Panc1 (cell line): ENCODE data around the gene OLFML2A.

Experiments used
- SIN3A ChIP-seq: IDR thresholded peaks from 2 replicates; pipeline ENCODE4 v1.6.1; 2012; ENCODE audit warnings: low read depth, mild to moderate bottlenecking, low read length, moderate library complexity, borderline replicate concordance; ENCODE audit not compliant: insufficient read depth
- TCF7L2 ChIP-seq: IDR thresholded peaks from 2 replicates; pipeline ENCODE4 v1.6.1; 2011; ENCODE audit warnings: mild to moderate bottlenecking, low read depth, low read length, inconsistent platforms
- TF ChIP-seq, protein P1 (sequence below), 2 experiments: IDR thresholded peaks; 2 replicates each; pipeline ENCODE4 v1.6.1; 2011 to 2012; ENCODE audit warnings: low read depth in 2 of 2, control low read depth in 1 of 2, low read length in 1 of 2, mild to moderate bottlenecking in 1 of 2, moderate library complexity in 1 of 2; ENCODE audit not compliant: insufficient read depth in 1 of 2
- TF ChIP-seq, protein P2 (sequence below): fragments of 450-650 bp; IDR thresholded peaks from 2 replicates; pipeline ENCODE4 v1.5.1; 2017; ENCODE audit warnings: mild to moderate bottlenecking

DNA sequence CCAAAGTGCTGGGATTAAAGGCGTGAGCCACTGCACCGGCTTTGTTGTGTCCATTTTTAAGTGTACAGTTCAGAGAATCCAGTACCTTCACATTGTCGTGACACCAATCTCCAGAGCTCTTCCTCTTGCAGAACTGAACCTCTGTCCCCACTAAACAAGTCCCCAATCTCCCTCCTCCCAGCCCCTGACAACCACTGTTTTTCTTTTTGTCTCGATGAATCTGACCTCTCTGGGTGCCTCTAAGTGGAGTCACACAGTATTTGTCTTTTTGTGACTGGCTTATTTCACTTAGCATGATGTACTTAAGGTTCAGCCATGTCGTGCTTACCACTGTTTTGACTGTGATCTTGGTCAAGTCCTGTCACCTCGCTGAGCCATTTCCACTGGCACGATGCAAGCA, 77.9 kb downstream of the OLFML2A start:
- TF ChIP-seq, protein P1, sequence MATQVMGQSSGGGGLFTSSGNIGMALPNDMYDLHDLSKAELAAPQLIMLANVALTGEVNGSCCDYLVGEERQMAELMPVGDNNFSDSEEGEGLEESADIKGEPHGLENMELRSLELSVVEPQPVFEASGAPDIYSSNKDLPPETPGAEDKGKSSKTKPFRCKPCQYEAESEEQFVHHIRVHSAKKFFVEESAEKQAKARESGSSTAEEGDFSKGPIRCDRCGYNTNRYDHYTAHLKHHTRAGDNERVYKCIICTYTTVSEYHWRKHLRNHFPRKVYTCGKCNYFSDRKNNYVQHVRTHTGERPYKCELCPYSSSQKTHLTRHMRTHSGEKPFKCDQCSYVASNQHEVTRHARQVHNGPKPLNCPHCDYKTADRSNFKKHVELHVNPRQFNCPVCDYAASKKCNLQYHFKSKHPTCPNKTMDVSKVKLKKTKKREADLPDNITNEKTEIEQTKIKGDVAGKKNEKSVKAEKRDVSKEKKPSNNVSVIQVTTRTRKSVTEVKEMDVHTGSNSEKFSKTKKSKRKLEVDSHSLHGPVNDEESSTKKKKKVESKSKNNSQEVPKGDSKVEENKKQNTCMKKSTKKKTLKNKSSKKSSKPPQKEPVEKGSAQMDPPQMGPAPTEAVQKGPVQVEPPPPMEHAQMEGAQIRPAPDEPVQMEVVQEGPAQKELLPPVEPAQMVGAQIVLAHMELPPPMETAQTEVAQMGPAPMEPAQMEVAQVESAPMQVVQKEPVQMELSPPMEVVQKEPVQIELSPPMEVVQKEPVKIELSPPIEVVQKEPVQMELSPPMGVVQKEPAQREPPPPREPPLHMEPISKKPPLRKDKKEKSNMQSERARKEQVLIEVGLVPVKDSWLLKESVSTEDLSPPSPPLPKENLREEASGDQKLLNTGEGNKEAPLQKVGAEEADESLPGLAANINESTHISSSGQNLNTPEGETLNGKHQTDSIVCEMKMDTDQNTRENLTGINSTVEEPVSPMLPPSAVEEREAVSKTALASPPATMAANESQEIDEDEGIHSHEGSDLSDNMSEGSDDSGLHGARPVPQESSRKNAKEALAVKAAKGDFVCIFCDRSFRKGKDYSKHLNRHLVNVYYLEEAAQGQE (IDR thresholded peaks at IDR 0.05; ENCODE audit: insufficient read depth in 1 of 2, low read depth in 2 of 2, low read length in 1 of 2), result no peak
- TF ChIP-seq, protein P2, sequence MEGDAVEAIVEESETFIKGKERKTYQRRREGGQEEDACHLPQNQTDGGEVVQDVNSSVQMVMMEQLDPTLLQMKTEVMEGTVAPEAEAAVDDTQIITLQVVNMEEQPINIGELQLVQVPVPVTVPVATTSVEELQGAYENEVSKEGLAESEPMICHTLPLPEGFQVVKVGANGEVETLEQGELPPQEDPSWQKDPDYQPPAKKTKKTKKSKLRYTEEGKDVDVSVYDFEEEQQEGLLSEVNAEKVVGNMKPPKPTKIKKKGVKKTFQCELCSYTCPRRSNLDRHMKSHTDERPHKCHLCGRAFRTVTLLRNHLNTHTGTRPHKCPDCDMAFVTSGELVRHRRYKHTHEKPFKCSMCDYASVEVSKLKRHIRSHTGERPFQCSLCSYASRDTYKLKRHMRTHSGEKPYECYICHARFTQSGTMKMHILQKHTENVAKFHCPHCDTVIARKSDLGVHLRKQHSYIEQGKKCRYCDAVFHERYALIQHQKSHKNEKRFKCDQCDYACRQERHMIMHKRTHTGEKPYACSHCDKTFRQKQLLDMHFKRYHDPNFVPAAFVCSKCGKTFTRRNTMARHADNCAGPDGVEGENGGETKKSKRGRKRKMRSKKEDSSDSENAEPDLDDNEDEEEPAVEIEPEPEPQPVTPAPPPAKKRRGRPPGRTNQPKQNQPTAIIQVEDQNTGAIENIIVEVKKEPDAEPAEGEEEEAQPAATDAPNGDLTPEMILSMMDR, result no peak
- no peak for TF ChIP-seq SIN3A
- no peak for TF ChIP-seq TCF7L2
